ENCODE measurements around the gene TOR1AIP1.
A peak's percentile ranks its signal among the peaks of the same experiment; 100 is the strongest.

DNA sequence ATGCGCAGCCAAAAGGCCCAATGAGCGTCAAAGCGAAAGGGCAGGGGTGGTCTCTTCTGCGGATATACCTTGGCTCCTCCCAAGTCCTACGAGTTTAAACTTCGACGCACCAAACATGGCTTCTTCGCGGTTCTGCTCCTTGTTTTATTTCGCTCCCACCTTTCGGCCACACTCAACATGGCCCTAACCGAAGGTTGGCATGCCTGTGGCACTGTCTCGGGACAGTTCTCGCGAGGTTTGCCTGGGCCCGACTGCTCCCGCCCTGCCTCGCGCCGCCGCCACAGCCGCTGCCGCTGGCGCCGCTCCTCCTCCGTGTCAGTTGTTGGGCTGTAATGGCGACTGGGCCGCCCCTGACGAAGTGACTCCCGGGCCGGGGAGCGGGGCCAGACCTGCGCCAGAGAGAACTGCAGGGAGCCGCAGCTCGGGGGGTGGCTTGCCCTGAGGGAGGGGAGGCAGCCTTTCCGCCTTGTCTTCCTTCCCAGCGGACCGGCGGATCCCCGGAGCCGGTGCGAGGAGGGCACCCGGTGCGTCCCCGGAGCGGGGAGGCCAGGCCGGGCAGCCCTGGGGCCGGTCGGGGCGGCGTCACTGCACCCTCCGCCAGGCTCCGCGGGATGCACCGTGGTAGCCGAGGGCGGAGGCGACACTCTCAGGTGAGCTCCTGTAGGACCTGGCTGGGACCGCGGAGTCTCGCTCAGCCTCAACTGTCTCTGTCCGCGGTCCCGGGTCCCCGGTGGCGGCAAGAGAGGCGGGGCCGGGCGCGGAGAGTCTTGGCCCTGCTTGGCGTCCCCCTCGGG, 72.6 kb downstream of the TOR1AIP1 start, which contains the start of gene CEP350:
- TF ChIP-seq, protein P1, sequence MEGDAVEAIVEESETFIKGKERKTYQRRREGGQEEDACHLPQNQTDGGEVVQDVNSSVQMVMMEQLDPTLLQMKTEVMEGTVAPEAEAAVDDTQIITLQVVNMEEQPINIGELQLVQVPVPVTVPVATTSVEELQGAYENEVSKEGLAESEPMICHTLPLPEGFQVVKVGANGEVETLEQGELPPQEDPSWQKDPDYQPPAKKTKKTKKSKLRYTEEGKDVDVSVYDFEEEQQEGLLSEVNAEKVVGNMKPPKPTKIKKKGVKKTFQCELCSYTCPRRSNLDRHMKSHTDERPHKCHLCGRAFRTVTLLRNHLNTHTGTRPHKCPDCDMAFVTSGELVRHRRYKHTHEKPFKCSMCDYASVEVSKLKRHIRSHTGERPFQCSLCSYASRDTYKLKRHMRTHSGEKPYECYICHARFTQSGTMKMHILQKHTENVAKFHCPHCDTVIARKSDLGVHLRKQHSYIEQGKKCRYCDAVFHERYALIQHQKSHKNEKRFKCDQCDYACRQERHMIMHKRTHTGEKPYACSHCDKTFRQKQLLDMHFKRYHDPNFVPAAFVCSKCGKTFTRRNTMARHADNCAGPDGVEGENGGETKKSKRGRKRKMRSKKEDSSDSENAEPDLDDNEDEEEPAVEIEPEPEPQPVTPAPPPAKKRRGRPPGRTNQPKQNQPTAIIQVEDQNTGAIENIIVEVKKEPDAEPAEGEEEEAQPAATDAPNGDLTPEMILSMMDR (conservative IDR thresholded peaks at IDR 0.05), result no peak
- peak; percentile 93 for TF ChIP-seq ZFX (IDR thresholded peaks at IDR 0.05)

Data from C4-2B (cell line).